ENCODE measurements around the gene FGF5.
A peak's percentile ranks its signal among the peaks of the same experiment; 100 is the strongest.

Gene FGF5

GRCh38 chr4:80268081-80268823 lies 1.8 kb downstream of the FGF5 start:
- no peak overlapping the region for H3K27ac ChIP-seq (ENCODE audit: extremely low read depth, low read depth, low read length)
- no peaks in the 10 kb centered on the region for H3K36me3 ChIP-seq (ENCODE audit: control insufficient read depth in 2 of 2, insufficient read depth in 1 of 2, low read length in 2 of 2)
- ChIA-PET POLR2A (no interaction called here), CTCF (interaction anchor here (0.9 kb wide), 1 partner anchor 13 kb away, joined by 4 read pairs; no protein-coding TSS in a partner anchor)
- H3K4me1 ChIP-seq (ENCODE audit: control insufficient read depth, insufficient read depth, low read length), result no peaks in the 10 kb centered on the region
- no peak overlapping the region for H3K4me3 ChIP-seq (ENCODE audit: low read depth, low read length)
- H3K9me3 ChIP-seq (ENCODE audit: control insufficient read depth, insufficient read depth, low read depth, low read length), result no peaks in the 10 kb centered on the region
- no peak for TF ChIP-seq CTCF (tag by site-specific recombination; IDR thresholded peaks at IDR 0.05)
- TF ChIP-seq ZNF600 (tag by site-specific recombination; IDR thresholded peaks at IDR 0.05), result peak; percentile 34; the same call in 1 of the 2 replicates

GRCh38 chr4:80268936-80269335 lies 2.5 kb downstream of the FGF5 start:
- Histone ChIP-seq H3K9me3 (ENCODE audit: control insufficient read depth, insufficient read depth, low read depth, low read length) (no peaks in the 10 kb centered on the region), H3K27ac (ENCODE audit: extremely low read depth, low read depth, low read length) (no peak overlapping the region), H3K36me3 (ENCODE audit: control insufficient read depth in 2 of 2, insufficient read depth in 1 of 2, low read length in 2 of 2) (no peaks in the 10 kb centered on the region), H3K4me3 (ENCODE audit: low read depth, low read length) (no peak overlapping the region), H3K4me1 (ENCODE audit: control insufficient read depth, insufficient read depth, low read length) (no peaks in the 10 kb centered on the region)
- ChIA-PET POLR2A (no interaction called here), CTCF (interaction anchor here (0.9 kb wide), 1 partner anchor 14 kb away, joined by 4 read pairs; no protein-coding TSS in a partner anchor)
- TF ChIP-seq ZNF660 (tag by site-specific recombination; IDR thresholded peaks at IDR 0.05) (no peak), ZNF76 (tag by site-specific recombination; IDR thresholded peaks at IDR 0.05; ENCODE audit: borderline replicate concordance, low read depth) (no peak), IKZF3 (tag by site-specific recombination; IDR thresholded peaks at IDR 0.05) (no peak), KLF10 (tag by site-specific recombination; IDR thresholded peaks at IDR 0.05) (no peak), KLF17 (tag by site-specific recombination; IDR thresholded peaks at IDR 0.05) (no peak), GLIS1 (tag by site-specific recombination; IDR thresholded peaks at IDR 0.05) (no peak), SP3 (tag by site-specific recombination; IDR thresholded peaks at IDR 0.05) (no peak)
- TF ChIP-seq, protein P1, sequence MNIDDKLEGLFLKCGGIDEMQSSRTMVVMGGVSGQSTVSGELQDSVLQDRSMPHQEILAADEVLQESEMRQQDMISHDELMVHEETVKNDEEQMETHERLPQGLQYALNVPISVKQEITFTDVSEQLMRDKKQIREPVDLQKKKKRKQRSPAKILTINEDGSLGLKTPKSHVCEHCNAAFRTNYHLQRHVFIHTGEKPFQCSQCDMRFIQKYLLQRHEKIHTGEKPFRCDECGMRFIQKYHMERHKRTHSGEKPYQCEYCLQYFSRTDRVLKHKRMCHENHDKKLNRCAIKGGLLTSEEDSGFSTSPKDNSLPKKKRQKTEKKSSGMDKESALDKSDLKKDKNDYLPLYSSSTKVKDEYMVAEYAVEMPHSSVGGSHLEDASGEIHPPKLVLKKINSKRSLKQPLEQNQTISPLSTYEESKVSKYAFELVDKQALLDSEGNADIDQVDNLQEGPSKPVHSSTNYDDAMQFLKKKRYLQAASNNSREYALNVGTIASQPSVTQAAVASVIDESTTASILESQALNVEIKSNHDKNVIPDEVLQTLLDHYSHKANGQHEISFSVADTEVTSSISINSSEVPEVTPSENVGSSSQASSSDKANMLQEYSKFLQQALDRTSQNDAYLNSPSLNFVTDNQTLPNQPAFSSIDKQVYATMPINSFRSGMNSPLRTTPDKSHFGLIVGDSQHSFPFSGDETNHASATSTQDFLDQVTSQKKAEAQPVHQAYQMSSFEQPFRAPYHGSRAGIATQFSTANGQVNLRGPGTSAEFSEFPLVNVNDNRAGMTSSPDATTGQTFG (tag by site-specific recombination; IDR thresholded peaks at IDR 0.05; ENCODE audit: borderline replicate concordance), result no peak

- Histone ChIP-seq H3K4me3 (ENCODE audit: low read depth, low read length) (no peak overlapping the region), H3K4me1 (ENCODE audit: control insufficient read depth, insufficient read depth, low read length) (no peaks in the 10 kb centered on the region), H3K9me3 (ENCODE audit: control insufficient read depth, insufficient read depth, low read depth, low read length) (no peaks in the 10 kb centered on the region), H3K27ac (ENCODE audit: extremely low read depth, low read depth, low read length) (no peak overlapping the region), H3K36me3 (ENCODE audit: control insufficient read depth in 2 of 2, insufficient read depth in 1 of 2, low read length in 2 of 2) (no peaks in the 10 kb centered on the region)
- CTCF ChIA-PET, result interaction anchor here (0.7 to 0.8 kb wide), 2 partner anchors 54 to 581 kb away, joined by 3 read pairs; no protein-coding TSS in a partner anchor
- no peak for TF ChIP-seq ZNF555 (tag by site-specific recombination; conservative IDR thresholded peaks at IDR 0.05)
- TF ChIP-seq ZNF335 (tag by site-specific recombination; conservative IDR thresholded peaks at IDR 0.05), result no peak
- no peak for TF ChIP-seq ZNF791 (tag by site-specific recombination; IDR thresholded peaks at IDR 0.05)
- TF ChIP-seq GFI1B (tag by site-specific recombination; IDR thresholded peaks at IDR 0.05), result no peak
- no peak for TF ChIP-seq ZNF423 (tag by site-specific recombination; IDR thresholded peaks at IDR 0.05)
- TF ChIP-seq SCRT1 (tag by site-specific recombination; IDR thresholded peaks at IDR 0.05; ENCODE audit: borderline replicate concordance), result no peak
- TF ChIP-seq ZNF140 (tag by site-specific recombination; IDR thresholded peaks at IDR 0.05), result no peak
- POLR2A ChIA-PET, result no interaction called here
Observed at GRCh38 chr4:80270321-80270720, 3.9 kb downstream of the FGF5 start.
